Measurements from ENCODE around the gene RPL9. TPM values are rescaled to one million over a fixed set of nuclear protein-coding genes. Genes with fewer than 3 reads are reported as not detected.

RPL9 gene
- total and polyA plus RNA-seq, 11 donors, result 576 to 2,059 (median 926) TPM

DNA sequence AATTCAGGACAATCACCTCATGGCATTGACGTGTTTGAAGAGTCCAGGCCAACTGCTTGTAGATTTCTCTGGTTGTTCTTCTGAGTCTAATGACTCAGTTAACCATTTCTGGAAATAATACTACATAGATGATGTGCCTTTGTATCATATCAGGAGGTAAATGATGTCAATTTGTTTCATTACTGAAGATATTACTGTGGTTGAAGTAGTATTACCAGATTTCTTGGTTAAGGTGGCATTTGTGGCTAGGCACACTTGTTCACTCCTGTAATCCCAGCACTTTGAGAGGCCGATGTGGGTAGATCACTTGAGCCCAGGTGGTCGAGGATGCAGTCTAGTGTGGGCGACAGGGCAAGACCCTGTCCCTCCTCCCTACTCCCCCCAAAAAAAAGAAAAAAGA, 15.7 kb downstream of the RPL9 start:
- no peak for TF ChIP-seq POLR2A (IDR thresholded peaks at IDR 0.05)
- TF ChIP-seq, protein P1, sequence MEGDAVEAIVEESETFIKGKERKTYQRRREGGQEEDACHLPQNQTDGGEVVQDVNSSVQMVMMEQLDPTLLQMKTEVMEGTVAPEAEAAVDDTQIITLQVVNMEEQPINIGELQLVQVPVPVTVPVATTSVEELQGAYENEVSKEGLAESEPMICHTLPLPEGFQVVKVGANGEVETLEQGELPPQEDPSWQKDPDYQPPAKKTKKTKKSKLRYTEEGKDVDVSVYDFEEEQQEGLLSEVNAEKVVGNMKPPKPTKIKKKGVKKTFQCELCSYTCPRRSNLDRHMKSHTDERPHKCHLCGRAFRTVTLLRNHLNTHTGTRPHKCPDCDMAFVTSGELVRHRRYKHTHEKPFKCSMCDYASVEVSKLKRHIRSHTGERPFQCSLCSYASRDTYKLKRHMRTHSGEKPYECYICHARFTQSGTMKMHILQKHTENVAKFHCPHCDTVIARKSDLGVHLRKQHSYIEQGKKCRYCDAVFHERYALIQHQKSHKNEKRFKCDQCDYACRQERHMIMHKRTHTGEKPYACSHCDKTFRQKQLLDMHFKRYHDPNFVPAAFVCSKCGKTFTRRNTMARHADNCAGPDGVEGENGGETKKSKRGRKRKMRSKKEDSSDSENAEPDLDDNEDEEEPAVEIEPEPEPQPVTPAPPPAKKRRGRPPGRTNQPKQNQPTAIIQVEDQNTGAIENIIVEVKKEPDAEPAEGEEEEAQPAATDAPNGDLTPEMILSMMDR (IDR thresholded peaks at IDR 0.05), result no peak
- 77 to 82% (median 80%) methylated on average over 4 of the region's 4 CpGs for WGBS, 4 donors
- DNase-seq (no peak), ATAC-seq (no peak)
- H3K9me3 ChIP-seq, result no peaks in the 10 kb centered on the region
- intact Hi-C loops (cut with DNase I), result loop anchor here in 2 of 10 donors (10.0 kb wide), 2 partner anchors 128 to 538 kb away; no protein-coding TSS in a partner anchor
- no peak overlapping the region for H3K27ac ChIP-seq
- peaks cover 0 to 13% (median 5%) of the 10 kb centered on the region in 12 donors for H3K4me1 ChIP-seq
- no peaks in the 10 kb centered on the region for H3K36me3 ChIP-seq
- H3K27me3 ChIP-seq, result peaks cover 0 to 5% (median 0%) of the 10 kb centered on the region in 9 donors
- no peak overlapping the region for H3K4me3 ChIP-seq

DNA sequence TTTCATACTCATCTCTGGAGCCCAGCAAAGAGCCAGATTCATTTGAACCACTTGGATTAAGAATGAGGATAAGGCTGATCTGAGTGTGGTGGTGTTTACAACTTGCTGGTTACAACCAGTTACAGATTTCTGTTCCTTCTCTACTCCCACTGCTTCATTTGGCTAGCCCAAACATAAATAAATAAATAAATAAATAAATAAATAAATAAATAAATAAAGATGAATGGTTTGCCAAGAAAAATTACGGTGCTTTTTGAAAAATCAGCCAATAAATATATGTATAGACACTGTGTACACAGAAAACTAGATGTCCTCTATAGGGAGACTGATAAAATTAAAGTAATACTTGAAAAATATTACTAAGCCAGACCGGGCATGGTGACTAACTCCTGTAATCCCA, 17.1 kb downstream of the RPL9 start:
- no peak overlapping the region for H3K27ac ChIP-seq
- intact Hi-C loops (cut with DNase I), result loop anchor here in 2 of 10 donors (10.0 kb wide), 2 partner anchors 127 to 537 kb away; no protein-coding TSS in a partner anchor
- no peaks in the 10 kb centered on the region for H3K9me3 ChIP-seq
- DNase-seq, result no peak
- WGBS, 4 donors, result 89 to 92% (median 91%) methylated on average over 2 of the region's 2 CpGs
- H3K4me1 ChIP-seq, result peaks cover 0 to 2% (median 0%) of the 10 kb centered on the region in 12 donors
- TF ChIP-seq, protein P1 (IDR thresholded peaks at IDR 0.05), result no peak
- TF ChIP-seq POLR2A (IDR thresholded peaks at IDR 0.05), result no peak
- no peak for ATAC-seq
- no peak overlapping the region for H3K4me3 ChIP-seq
- peaks cover 0 to 5% (median 0%) of the 10 kb centered on the region in 9 donors for H3K27me3 ChIP-seq
- H3K36me3 ChIP-seq, result no peaks in the 10 kb centered on the region

DNA sequence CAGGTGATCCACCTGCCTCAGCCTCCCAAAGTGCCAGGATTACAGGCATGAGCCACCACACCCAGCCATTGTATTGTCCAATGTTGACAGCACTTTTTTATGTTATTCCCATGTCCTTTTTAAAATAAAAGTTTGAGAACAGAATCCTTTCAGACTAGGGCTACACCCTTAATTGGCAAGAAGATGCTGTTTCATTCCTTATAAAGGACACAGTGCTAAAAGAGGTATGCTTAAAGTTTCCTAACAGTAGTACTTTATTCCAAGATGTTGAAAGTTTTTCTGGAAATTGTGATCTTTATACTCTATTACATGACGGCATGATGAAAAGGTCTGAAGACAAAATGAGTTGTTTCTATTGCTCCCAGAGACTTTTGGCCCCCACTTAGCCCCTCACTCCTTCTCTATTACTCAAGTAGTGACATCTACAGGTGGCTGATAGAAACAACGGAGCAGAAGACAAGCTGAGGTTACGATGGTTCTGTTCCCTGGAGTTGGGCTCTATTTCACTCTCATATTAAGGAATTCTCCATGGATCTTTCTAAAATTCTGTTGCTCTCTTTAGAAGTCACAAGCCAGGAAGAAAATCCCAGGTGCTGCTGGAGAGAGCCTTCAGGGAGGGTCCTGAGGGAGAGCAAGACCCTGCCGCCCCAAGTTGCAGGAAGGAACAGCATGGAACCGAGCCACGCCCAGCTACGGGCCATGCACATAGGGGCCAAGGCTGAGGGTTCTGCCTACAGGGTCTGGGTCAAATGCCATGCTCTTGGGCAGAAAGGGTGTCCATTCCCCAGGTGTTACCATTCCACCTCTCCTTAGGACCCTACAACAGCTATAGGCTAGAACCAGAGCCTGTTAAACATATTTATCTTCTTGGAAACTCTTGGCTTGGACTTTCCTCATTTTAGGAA, 22.8 kb downstream of the RPL9 start:
- WGBS, 4 donors, result 55 to 65% (median 61%) methylated on average over 6 to 7 of the region's 7 CpGs
- Histone ChIP-seq H3K27ac (no peak overlapping the region), H3K4me3 (no peak overlapping the region), H3K9me3 (no peaks in the 10 kb centered on the region), H3K36me3 (no peaks in the 10 kb centered on the region), H3K27me3 (peaks cover 0 to 5% (median 0%) of the 10 kb centered on the region in 9 donors), H3K4me1 (no peaks in the 10 kb centered on the region)
- ATAC-seq (no peak), DNase-seq (no peak)
- TF ChIP-seq, protein P1 (IDR thresholded peaks at IDR 0.05), result peak in 1 of 12 donors; percentile 6
- no peak for TF ChIP-seq POLR2A (IDR thresholded peaks at IDR 0.05)
- intact Hi-C loops (cut with DNase I), result no loop called here

DNA sequence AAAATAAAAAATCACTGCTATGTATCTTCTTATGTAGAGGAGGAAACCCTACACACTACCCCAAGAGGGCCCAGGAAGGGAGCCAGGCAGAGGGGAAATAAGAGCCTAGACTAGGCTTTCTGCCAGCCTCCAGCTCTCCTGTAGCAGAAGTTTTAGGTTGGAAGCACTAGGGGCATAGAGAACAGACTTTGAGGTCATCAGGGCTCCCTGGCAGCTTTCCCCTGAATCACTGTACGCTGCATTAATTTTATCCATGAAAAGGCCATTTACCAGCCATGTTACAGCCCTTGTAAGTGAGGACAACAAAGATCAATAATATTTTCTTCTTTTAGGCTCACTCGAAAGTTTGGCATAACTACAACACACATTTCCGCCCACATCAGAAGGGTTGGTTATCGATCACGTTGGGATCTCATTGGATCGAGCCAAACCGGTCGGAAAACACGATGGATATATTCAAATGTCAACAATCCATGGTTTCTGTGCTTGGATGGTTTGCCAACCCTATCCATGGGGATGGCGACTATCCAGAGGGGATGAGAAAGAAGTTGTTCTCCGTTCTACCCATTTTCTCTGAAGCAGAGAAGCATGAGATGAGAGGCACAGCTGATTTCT, 24.7 kb downstream of the RPL9 start:
- Histone ChIP-seq H3K4me1 (no peaks in the 10 kb centered on the region), H3K27me3 (peaks cover 0 to 4% (median 0%) of the 10 kb centered on the region in 9 donors), H3K9me3 (no peaks in the 10 kb centered on the region), H3K27ac (no peak overlapping the region), H3K4me3 (no peak overlapping the region), H3K36me3 (no peaks in the 10 kb centered on the region)
- 90 to 94% (median 91%) methylated on average over 11 of the region's 11 CpGs for WGBS, 4 donors
- DNase-seq (no peak), ATAC-seq (no peak)
- intact Hi-C loops (cut with DNase I), result no loop called here
- TF ChIP-seq POLR2A (IDR thresholded peaks at IDR 0.05), result no peak
- TF ChIP-seq, protein P1 (IDR thresholded peaks at IDR 0.05), result no peak
